GM12801 (cell line): ENCODE measurements around the gene LRP1B.

ENCODE experiments used
- TF ChIP-seq, protein P1 (sequence below): IDR thresholded peaks from one replicate; pipeline ENCODE4 v1.5.1; 2011; ENCODE audit warnings: control low read depth; ENCODE audit not compliant: insufficient read length; ENCODE audit errors: extremely low read depth

The LRP1B gene

DNA sequence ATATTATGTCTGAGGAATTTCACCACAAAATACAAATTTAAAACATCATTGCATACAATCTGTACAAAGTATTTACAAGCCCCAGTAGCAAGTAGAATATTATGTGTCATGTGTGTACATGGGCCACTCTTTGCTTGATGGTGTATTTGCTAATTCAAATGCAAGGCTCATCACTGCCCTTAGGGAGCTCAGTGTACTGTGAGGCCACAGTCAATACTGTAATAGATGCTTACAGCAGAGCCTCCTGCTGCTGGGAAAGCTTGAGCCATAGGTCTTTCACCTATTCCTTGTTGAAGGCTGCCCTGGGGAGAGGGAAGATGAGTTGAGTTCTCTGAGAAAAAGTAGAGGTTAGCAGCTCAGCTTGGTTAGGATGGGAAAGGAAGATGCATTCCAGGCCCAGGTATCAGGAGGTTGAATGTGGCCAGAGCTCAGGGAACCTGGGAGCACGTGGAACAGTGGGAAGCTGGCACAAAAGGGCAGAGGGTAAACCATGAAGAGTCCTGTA, 189.6 kb downstream of the LRP1B start:
- TF ChIP-seq, protein P1, sequence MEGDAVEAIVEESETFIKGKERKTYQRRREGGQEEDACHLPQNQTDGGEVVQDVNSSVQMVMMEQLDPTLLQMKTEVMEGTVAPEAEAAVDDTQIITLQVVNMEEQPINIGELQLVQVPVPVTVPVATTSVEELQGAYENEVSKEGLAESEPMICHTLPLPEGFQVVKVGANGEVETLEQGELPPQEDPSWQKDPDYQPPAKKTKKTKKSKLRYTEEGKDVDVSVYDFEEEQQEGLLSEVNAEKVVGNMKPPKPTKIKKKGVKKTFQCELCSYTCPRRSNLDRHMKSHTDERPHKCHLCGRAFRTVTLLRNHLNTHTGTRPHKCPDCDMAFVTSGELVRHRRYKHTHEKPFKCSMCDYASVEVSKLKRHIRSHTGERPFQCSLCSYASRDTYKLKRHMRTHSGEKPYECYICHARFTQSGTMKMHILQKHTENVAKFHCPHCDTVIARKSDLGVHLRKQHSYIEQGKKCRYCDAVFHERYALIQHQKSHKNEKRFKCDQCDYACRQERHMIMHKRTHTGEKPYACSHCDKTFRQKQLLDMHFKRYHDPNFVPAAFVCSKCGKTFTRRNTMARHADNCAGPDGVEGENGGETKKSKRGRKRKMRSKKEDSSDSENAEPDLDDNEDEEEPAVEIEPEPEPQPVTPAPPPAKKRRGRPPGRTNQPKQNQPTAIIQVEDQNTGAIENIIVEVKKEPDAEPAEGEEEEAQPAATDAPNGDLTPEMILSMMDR: no peak

DNA sequence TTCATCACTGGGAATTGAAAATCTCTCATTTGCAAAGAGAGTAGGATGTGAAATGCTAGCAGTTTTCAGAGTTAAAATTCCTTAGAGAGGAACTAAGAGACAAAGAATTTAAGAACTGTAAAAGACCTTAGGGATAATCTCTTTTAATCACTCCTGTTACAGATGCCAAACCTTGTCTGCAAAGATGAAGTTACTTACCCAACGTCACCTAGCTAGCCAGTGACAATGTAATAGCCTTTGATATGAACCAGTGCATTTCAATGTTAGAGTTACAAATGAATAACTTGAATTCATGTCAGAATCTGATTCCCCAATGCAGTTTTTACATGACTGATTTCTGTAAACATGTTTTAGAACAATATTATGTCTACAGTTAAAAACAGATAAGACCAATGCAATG, 190.1 kb downstream of the LRP1B start:
- TF ChIP-seq, protein P1: no peak

DNA sequence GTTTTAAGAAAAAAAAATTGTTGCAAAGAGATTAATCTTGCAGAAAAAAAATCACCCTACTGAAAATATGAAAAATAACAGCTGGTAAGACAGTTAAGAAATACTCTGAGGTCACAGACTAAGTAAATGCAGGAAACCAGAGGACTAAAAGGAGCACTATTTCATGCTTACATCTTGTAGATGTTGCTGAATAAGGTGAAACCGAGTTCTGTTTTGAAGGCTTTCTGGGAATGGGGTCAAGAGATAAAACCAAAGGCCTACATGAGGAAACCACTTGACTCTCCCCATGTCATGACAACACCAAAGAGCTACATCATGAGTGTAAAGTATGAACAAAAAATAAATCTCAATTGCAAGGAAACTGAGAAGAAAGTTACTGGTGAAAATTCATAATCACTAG, 197.6 kb downstream of the LRP1B start:
- TF ChIP-seq, protein P1: no peak

DNA sequence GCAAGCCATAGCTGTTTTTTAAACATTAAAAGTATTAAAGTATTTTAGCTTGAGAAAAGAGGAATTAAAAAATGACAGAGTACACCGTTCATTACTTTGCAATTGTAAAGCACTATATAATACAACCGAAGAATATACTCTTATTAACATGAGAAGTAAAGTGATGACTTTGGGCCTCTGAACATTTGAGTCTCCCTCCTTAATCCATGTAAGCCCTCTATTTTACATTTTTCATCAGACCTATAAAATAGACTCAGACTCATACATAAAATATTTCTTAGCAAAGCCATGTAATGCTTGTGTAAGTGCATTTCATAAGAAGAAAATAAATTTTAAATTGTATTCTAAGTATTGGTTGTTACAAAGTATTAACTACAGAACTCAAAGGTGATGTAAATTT, 198.6 kb downstream of the LRP1B start:
- TF ChIP-seq, protein P1: no peak

DNA sequence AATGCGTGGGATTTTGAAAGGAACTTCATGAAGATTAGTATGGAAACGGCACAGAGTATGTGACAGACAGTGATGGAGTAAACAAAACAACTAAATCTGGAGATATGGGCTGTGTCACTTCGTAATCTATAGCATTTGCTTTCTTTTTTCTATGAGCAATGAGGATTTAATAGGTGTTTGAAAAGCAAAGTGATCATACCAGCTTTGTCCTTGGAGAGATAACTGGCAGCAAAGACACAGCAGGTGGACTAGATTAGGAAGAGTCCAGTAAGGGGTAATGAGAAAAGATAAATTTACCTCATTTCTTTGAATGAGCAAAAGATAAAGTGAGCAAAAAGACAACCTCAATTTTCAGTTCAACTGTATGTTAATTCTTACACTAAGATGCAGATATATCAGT, 199.0 kb downstream of the LRP1B start:
- TF ChIP-seq, protein P1: no peak

DNA sequence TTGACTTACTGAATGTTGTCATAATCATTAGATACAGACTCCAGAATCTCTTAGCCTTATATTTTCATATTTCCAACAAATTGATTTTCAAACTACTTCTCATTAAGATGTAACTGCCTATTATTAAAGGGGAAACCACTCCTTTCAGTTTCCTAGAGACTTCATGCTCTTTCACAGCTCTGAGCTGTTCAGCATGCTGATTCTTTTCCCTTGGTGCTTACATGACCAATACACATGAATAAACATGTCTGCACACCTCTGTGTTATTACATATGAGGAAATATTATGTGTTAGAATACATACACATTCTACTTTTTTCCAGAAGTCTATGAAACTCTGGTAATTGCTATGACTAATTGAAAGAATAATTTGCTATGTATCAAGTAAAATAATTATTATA, 200.0 kb downstream of the LRP1B start:
- TF ChIP-seq, protein P1: no peak

DNA sequence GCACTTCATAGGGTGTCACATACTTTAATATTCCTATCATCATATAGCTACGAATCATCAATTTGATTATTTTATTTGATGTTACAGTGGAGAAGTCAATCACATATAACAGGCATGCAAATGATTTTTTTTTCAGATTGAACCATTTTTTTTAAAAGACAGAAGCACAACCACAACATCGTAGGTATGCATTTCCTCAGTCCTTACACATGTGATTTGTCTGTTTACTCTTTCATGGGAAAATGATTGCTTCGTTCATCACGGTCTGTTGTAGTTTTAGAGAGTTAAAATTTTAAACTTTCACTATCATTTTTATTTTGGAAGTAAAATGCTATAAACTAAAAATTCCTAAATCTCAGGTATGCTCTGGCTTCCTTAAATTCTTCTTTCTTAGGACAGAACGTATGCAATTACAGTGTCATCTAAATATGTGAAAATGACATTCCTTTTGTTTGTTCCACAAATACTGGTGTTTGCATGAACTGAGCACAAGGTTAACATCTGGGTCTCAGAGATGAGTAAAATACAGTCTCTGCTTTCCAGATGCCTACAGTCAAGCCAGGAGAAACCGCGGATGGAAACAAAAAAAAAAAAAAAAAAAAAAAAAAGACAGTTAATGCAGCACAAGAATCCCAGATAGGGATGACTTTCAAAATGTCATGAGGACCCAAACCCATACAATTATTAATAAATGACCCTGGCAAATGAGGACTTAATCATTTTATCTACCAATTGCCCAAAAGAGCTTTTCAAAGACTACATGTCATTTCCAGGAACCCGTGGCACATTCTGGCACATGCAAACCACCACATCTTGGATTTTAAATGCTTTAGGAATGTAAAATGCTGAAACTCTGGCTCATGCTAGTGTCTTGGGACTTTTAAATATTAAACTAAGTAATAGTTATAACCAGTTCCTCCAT, 201.2 kb downstream of the LRP1B start:
- TF ChIP-seq, protein P1: no peak
